ENCODE measurements around the gene ITGA7.

GRCh38 chr12:55746174-55746912, 38.6 kb upstream of the ITGA7 start:
- no peak for TF ChIP-seq CTCF (IDR thresholded peaks at IDR 0.05; ENCODE audit: insufficient read depth, low read depth, low read length)
- no peak for TF ChIP-seq EZH2 (IDR thresholded peaks at IDR 0.05; ENCODE audit: insufficient read depth, low read length)

Data from astrocyte (in vitro differentiated cells and primary cell).